Mesothelial cell of epicardium (in vitro differentiated cells): ENCODE data around the gene BLCAP. TPM values are rescaled to one million over a fixed set of nuclear protein-coding genes. Genes with fewer than 3 reads are reported as not detected.
"Not testable (repeated sequence)": the region's sequence is repeated elsewhere in the genome, so short reads cannot be mapped to it uniquely, and the experiment has no call there.

ENCODE experiments used
- DNase-seq, 2 experiments: peaks; one replicate each; pipeline ENCODE4 v3.0.0; 2021; ENCODE audit warnings: low spot score in 2 of 2; ENCODE audit not compliant: unreplicated experiment in 2 of 2
- H3K27ac Mint-ChIP-seq: 2 replicates; pipeline ENCODE4 v1.8.0; 2021; ENCODE audit warnings: mixed read lengths
- H3K27me3 Mint-ChIP-seq: 2 replicates; pipeline ENCODE4 v1.8.0; 2021; ENCODE audit warnings: low read depth, mixed read lengths
- H3K36me3 Mint-ChIP-seq: 2 replicates; pipeline ENCODE4 v1.8.0; 2021; ENCODE audit warnings: mixed read lengths
- H3K4me1 Mint-ChIP-seq: 2 replicates; pipeline ENCODE4 v1.8.0; 2021; ENCODE audit warnings: mixed read lengths
- H3K4me3 Mint-ChIP-seq: 2 replicates; pipeline ENCODE4 v1.8.0; 2021; ENCODE audit warnings: mild to moderate bottlenecking, moderate library complexity, mixed read lengths
- H3K9me3 Mint-ChIP-seq: 2 replicates; pipeline ENCODE4 v1.8.0; 2021; ENCODE audit warnings: mixed read lengths
- total RNA-seq: library from RNA; stranded (reverse); gene quantifications from 3 replicates; pipeline ENCODE4 v1.2.1, GENCODE V29; 2021
- TF ChIP-seq, protein P1 (sequence below): fragments of 200-600 bp; sonication (generic); IDR thresholded peaks from one replicate; pipeline ENCODE4 v1.5.0; 2021; ENCODE audit warnings: antibody characterized with exemption; ENCODE audit not compliant: unreplicated experiment

BLCAP gene
- total RNA-seq, 1 donor from 2014 or later = 76.2 TPM

- TF ChIP-seq, protein P1, sequence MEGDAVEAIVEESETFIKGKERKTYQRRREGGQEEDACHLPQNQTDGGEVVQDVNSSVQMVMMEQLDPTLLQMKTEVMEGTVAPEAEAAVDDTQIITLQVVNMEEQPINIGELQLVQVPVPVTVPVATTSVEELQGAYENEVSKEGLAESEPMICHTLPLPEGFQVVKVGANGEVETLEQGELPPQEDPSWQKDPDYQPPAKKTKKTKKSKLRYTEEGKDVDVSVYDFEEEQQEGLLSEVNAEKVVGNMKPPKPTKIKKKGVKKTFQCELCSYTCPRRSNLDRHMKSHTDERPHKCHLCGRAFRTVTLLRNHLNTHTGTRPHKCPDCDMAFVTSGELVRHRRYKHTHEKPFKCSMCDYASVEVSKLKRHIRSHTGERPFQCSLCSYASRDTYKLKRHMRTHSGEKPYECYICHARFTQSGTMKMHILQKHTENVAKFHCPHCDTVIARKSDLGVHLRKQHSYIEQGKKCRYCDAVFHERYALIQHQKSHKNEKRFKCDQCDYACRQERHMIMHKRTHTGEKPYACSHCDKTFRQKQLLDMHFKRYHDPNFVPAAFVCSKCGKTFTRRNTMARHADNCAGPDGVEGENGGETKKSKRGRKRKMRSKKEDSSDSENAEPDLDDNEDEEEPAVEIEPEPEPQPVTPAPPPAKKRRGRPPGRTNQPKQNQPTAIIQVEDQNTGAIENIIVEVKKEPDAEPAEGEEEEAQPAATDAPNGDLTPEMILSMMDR = no peak
- Mint-ChIP-seq H3K4me3 (no peak overlapping the region), H3K27me3 (peaks cover 32% of the 10 kb centered on the region), H3K4me1 (no peaks in the 10 kb centered on the region), H3K9me3 (peaks cover 6% of the 10 kb centered on the region), H3K36me3 (no peaks in the 10 kb centered on the region), H3K27ac (no peak overlapping the region)
- DNase-seq = no peak
Measured at GRCh38 chr20:37471741-37472235, 55.9 kb downstream of the BLCAP start.

DNA sequence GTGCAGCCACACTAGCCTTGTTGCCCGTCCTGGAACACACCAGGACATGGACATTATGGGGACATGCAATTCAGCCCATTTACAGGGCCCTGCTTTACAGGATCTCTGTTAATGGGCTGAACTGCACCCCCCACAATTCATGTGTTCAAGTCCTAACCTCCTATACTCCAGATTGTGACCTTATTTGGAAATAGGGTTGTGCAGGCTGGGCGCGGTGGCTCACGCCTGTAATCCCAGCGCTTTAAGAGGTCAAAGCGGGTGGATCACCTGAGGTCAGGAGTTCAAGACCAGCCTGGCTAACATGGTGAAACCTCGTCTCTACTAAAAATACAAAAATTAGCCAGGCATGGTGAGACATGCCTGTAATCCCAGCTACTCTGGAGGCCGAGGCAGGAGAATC, 57.5 kb downstream of the BLCAP start:
- H3K27ac Mint-ChIP-seq, H3K9me3 Mint-ChIP-seq, H3K36me3 Mint-ChIP-seq, DNase-seq, H3K4me1 Mint-ChIP-seq, H3K4me3 Mint-ChIP-seq: not testable (repeated sequence)
- peaks cover 31% of the 10 kb centered on the region for H3K27me3 Mint-ChIP-seq

GRCh38 chr20:37469531-37469930, 58.1 kb downstream of the BLCAP start:
- Mint-ChIP-seq H3K36me3 (no peaks in the 10 kb centered on the region), H3K9me3 (no peaks in the 10 kb centered on the region), H3K4me1 (no peaks in the 10 kb centered on the region), H3K27me3 (peaks cover 29% of the 10 kb centered on the region), H3K27ac (no peak overlapping the region), H3K4me3 (no peak overlapping the region)
- TF ChIP-seq, protein P1 = no peak
- DNase-seq = no peak

DNA sequence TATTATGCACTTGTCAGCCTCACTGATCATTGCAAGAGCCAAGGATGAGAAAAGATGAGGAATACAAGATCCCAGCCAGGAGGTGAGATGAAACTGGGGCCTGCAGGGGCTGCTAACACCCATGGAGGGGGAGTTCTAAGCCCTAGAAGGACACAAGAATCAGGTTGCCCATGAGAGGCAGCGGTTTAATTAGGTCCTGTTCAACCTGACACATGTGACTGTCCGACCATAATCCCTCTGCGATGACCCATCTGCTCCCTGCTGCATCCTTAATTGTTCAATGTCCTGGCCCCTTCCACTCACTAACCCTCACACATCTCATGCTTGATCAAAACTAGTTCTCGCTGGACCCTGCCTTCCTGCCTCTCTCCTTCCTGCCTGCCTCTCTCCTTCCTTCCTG, 58.8 kb downstream of the BLCAP start:
- Mint-ChIP-seq H3K9me3 (no peaks in the 10 kb centered on the region), H3K36me3 (no peaks in the 10 kb centered on the region), H3K27me3 (peaks cover 32% of the 10 kb centered on the region), H3K4me3 (no peak overlapping the region), H3K4me1 (no peaks in the 10 kb centered on the region), H3K27ac (no peak overlapping the region)
- TF ChIP-seq, protein P1 = no peak
- no peak for DNase-seq

Other genes with a start within 250 kb of the BLCAP start
- gene MANBAL, start 238.2 kb downstream of the BLCAP start, total RNA-seq = 40.3 to 44.2 TPM (median 43.0 TPM) in 3 replicates
- 81.2 to 85.2 TPM (median 81.3 TPM) in 3 replicates for gene SRC, start 181.7 kb downstream of the BLCAP start, total RNA-seq
- gene NNAT, start 6.6 kb downstream of the BLCAP start, total RNA-seq = 18.5 to 19.4 TPM (median 19.3 TPM) in 3 replicates
- gene CTNNBL1, start 166.2 kb upstream of the BLCAP start, total RNA-seq = 55.6 to 59.1 TPM (median 59.0 TPM) in 3 replicates